Parathyroid adenoma (tissue), 2 donors: ENCODE measurements around the gene ACTR8.

ENCODE experiments used
- H2AFZ ChIP-seq: fragments of 300-600 bp; sonication (generic); one replicate; pipeline ENCODE4 v1.7.0; 2017; ENCODE audit warnings: antibody characterized with exemption, mild to moderate bottlenecking
- H3K27ac ChIP-seq: fragments of 300-600 bp; sonication (generic); one replicate; pipeline ENCODE4 v1.7.0; 2017
- H3K27me3 ChIP-seq: fragments of 300-600 bp; sonication (generic); one replicate; pipeline ENCODE4 v1.7.0; 2017; ENCODE audit warnings: low read length; ENCODE audit not compliant: control insufficient read depth, insufficient read depth
- H3K36me3 ChIP-seq: fragments of 300-600 bp; sonication (generic); one replicate; pipeline ENCODE4 v1.7.0; 2017; ENCODE audit warnings: low read length; ENCODE audit not compliant: control insufficient read depth, insufficient read depth
- H3K4me1 ChIP-seq: fragments of 300-600 bp; sonication (generic); one replicate; pipeline ENCODE4 v1.7.0; 2017; ENCODE audit warnings: control low read depth
- H3K4me2 ChIP-seq: fragments of 300-600 bp; sonication (generic); one replicate; pipeline ENCODE4 v1.7.0; 2017; ENCODE audit warnings: low read length
- H3K4me3 ChIP-seq: fragments of 300-600 bp; sonication (generic); one replicate; pipeline ENCODE4 v1.7.0; 2017; ENCODE audit warnings: low read depth, low read length
- H3K79me2 ChIP-seq: fragments of 300-600 bp; sonication (generic); one replicate; pipeline ENCODE4 v1.7.0; 2017; ENCODE audit warnings: control low read depth
- H3K9ac ChIP-seq: fragments of 300-600 bp; sonication (generic); one replicate; pipeline ENCODE4 v1.7.0; 2017; ENCODE audit warnings: mild to moderate bottlenecking
- H3K9me3 ChIP-seq: fragments of 300-600 bp; sonication (generic); one replicate; pipeline ENCODE4 v1.7.0; 2017; ENCODE audit warnings: low read length; ENCODE audit not compliant: control insufficient read depth
- CTCF ChIP-seq: fragments of 300-600 bp; sonication (generic); IDR thresholded peaks from one replicate; pipeline ENCODE4 v1.7.0; 2017; ENCODE audit warnings: antibody characterized with exemption, mild to moderate bottlenecking
- donor health status: primary hyperparathyroidism.

The ACTR8 gene

GRCh38 chr3:53860196-53860595, 21.8 kb downstream of the ACTR8 start:
- Histone ChIP-seq H3K4me1 (no peaks in the 10 kb centered on the region), H3K27me3 (no peaks in the 10 kb centered on the region), H3K9ac (no peak overlapping the region), H3K9me3 (no peaks in the 10 kb centered on the region), H3K4me2 (no peak overlapping the region), H3K79me2 (no peaks in the 10 kb centered on the region), H3K27ac (no peak overlapping the region), H3K36me3 (no peaks in the 10 kb centered on the region), H3K4me3 (no peak overlapping the region), H2AFZ (no peak overlapping the region)
- no peak for TF ChIP-seq CTCF

- H3K36me3 ChIP-seq = no peaks in the 10 kb centered on the region
- no peaks in the 10 kb centered on the region for H3K4me1 ChIP-seq
- H3K27ac ChIP-seq = no peak overlapping the region
- no peak for TF ChIP-seq CTCF
- no peak overlapping the region for H3K4me2 ChIP-seq
- no peak overlapping the region for H2AFZ ChIP-seq
- H3K4me3 ChIP-seq = no peak overlapping the region
- H3K9me3 ChIP-seq = no peaks in the 10 kb centered on the region
- no peaks in the 10 kb centered on the region for H3K79me2 ChIP-seq
- no peak overlapping the region for H3K9ac ChIP-seq
- H3K27me3 ChIP-seq = no peaks in the 10 kb centered on the region
Observed at GRCh38 chr3:53859178-53859577, 22.8 kb downstream of the ACTR8 start.

- H3K9ac ChIP-seq = no peak overlapping the region
- no peaks in the 10 kb centered on the region for H3K36me3 ChIP-seq
- H3K4me2 ChIP-seq = no peak overlapping the region
- no peaks in the 10 kb centered on the region for H3K79me2 ChIP-seq
- no peak for TF ChIP-seq CTCF
- H3K27me3 ChIP-seq = no peaks in the 10 kb centered on the region
- H3K9me3 ChIP-seq = no peaks in the 10 kb centered on the region
- no peaks in the 10 kb centered on the region for H3K4me1 ChIP-seq
- H3K27ac ChIP-seq = no peak overlapping the region
- no peak overlapping the region for H2AFZ ChIP-seq
- H3K4me3 ChIP-seq = no peak overlapping the region
Observed at GRCh38 chr3:53858096-53858741, 23.7 kb downstream of the ACTR8 start.

- no peak overlapping the region for H3K4me3 ChIP-seq
- TF ChIP-seq CTCF = no peak
- no peak overlapping the region for H3K27ac ChIP-seq
- no peak overlapping the region for H3K4me2 ChIP-seq
- H3K36me3 ChIP-seq = no peaks in the 10 kb centered on the region
- H2AFZ ChIP-seq = no peak overlapping the region
- H3K9me3 ChIP-seq = no peaks in the 10 kb centered on the region
- H3K79me2 ChIP-seq = no peaks in the 10 kb centered on the region
- no peaks in the 10 kb centered on the region for H3K27me3 ChIP-seq
- H3K9ac ChIP-seq = no peak overlapping the region
- H3K4me1 ChIP-seq = no peaks in the 10 kb centered on the region
Observed at GRCh38 chr3:53856964-53857363, 25.0 kb downstream of the ACTR8 start.

- TF ChIP-seq CTCF = no peak
- no peaks in the 10 kb centered on the region for H3K36me3 ChIP-seq
- no peak overlapping the region for H3K4me3 ChIP-seq
- no peak overlapping the region for H3K9ac ChIP-seq
- H3K4me1 ChIP-seq = no peaks in the 10 kb centered on the region
- H3K4me2 ChIP-seq = no peak overlapping the region
- H3K27me3 ChIP-seq = no peaks in the 10 kb centered on the region
- no peaks in the 10 kb centered on the region for H3K79me2 ChIP-seq
- no peak overlapping the region for H2AFZ ChIP-seq
- no peaks in the 10 kb centered on the region for H3K9me3 ChIP-seq
- no peak overlapping the region for H3K27ac ChIP-seq
Observed at GRCh38 chr3:53850895-53851294, 31.1 kb downstream of the ACTR8 start.
